Activated CD4-positive, alpha-beta memory T cell treated with anti-CD3 and anti-CD28 coated beads, Interleukin-2, amount 10 ng/mL, durations not matched to agents 7 days and 5 days (primary cell): ENCODE results near the gene SFTPA2. TPM values are rescaled to one million over a fixed set of nuclear protein-coding genes. Genes with fewer than 3 reads are reported as not detected.
"Not testable (repeated sequence)": the region's sequence is repeated elsewhere in the genome, so short reads cannot be mapped to it uniquely, and the experiment has no call there.

Experiments used
- CTCF ChIA-PET: fragments of 350-600 bp; sonication (Branson Sonifier 250); formaldehyde crosslinking; loops from one replicate; lab custom pipeline; 2021; ENCODE audit warnings: antibody characterized with exemption, inconsistent platforms; lab: Charles Lee
- POLR2A ChIA-PET: fragments of 350-600 bp; sonication (Branson Sonifier 250); formaldehyde crosslinking; loops from one replicate; lab custom pipeline; 2021; ENCODE audit warnings: antibody characterized with exemption; lab: Charles Lee
- DNase-seq: peaks from one replicate; pipeline ENCODE4 v3.0.0-alpha.2; 2020
- H3K27ac Mint-ChIP-seq: one replicate; pipeline ENCODE4 v1.8.0; 2021; ENCODE audit warnings: mild to moderate bottlenecking, mixed read lengths
- H3K27me3 Mint-ChIP-seq: one replicate; pipeline ENCODE4 v1.8.0; 2021; ENCODE audit warnings: mixed read lengths
- H3K36me3 Mint-ChIP-seq: one replicate; pipeline ENCODE4 v1.8.0; 2021; ENCODE audit warnings: low read depth, mixed read lengths
- H3K4me1 Mint-ChIP-seq: one replicate; pipeline ENCODE4 v1.8.0; 2021; ENCODE audit warnings: mixed read lengths
- H3K4me3 Mint-ChIP-seq: one replicate; pipeline ENCODE4 v1.8.0; 2021; ENCODE audit warnings: mild to moderate bottlenecking, mixed read lengths
- H3K9me3 Mint-ChIP-seq: one replicate; pipeline ENCODE4 v1.8.0; 2021; ENCODE audit warnings: mixed read lengths
- total RNA-seq, 2 experiments: library from RNA; stranded (reverse); gene quantifications; one replicate each; pipeline ENCODE4 v1.2.3, GENCODE V29; 2021

Gene SFTPA2
- total RNA-seq, 2 experiments from 2014 or later = not detected

GRCh38 chr10:79522464-79522863, 37.7 kb downstream of the SFTPA2 start:
- H3K4me3 Mint-ChIP-seq, H3K27ac Mint-ChIP-seq, H3K9me3 Mint-ChIP-seq, CTCF ChIA-PET, H3K27me3 Mint-ChIP-seq, DNase-seq, POLR2A ChIA-PET, H3K36me3 Mint-ChIP-seq: not testable (repeated sequence)
- peaks cover 16% of the 10 kb centered on the region for H3K4me1 Mint-ChIP-seq

GRCh38 chr10:79521751-79522150, 38.5 kb downstream of the SFTPA2 start:
- H3K36me3 Mint-ChIP-seq, DNase-seq, H3K4me3 Mint-ChIP-seq, CTCF ChIA-PET, POLR2A ChIA-PET, H3K27me3 Mint-ChIP-seq, H3K27ac Mint-ChIP-seq, H3K9me3 Mint-ChIP-seq: not testable (repeated sequence)
- peaks cover 16% of the 10 kb centered on the region for H3K4me1 Mint-ChIP-seq

DNA sequence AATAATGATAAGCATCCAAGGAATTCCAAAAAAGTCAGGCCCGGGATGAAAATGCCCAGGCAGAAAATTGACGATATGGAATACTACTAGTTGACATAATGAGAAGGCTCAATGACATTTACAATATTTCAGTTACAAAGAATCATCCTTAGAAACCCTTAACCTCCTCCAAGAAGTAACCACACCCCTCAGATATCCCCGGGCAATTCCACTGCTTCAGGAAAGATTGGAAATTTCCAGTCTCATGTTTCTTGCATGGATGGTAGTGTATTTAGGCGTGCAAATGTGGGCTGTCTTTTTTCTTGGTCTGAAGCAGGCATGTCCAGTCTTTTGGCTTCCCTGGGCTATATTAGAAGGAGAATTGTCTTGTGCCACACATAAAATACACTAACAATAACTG, 42.6 kb downstream of the SFTPA2 start:
- not testable (repeated sequence) for H3K9me3 Mint-ChIP-seq

GRCh38 chr10:79516532-79517205, 43.5 kb downstream of the SFTPA2 start:
- H3K36me3 Mint-ChIP-seq, H3K9me3 Mint-ChIP-seq, CTCF ChIA-PET, POLR2A ChIA-PET, DNase-seq, H3K4me3 Mint-ChIP-seq, H3K4me1 Mint-ChIP-seq, H3K27ac Mint-ChIP-seq: not testable (repeated sequence)
- H3K27me3 Mint-ChIP-seq = peaks cover 18% of the 10 kb centered on the region

More for the DNA sequence above, 42.6 kb downstream of the SFTPA2 start:
- DNase-seq, H3K4me3 Mint-ChIP-seq, CTCF ChIA-PET, H3K36me3 Mint-ChIP-seq, H3K27ac Mint-ChIP-seq, POLR2A ChIA-PET: not testable (repeated sequence)
- Mint-ChIP-seq H3K27me3 (peaks cover 16% of the 10 kb centered on the region), H3K4me1 (peaks cover 11% of the 10 kb centered on the region)

- H3K27ac Mint-ChIP-seq, H3K9me3 Mint-ChIP-seq, H3K4me1 Mint-ChIP-seq, H3K4me3 Mint-ChIP-seq, CTCF ChIA-PET, DNase-seq, H3K36me3 Mint-ChIP-seq, POLR2A ChIA-PET: not testable (repeated sequence)
- H3K27me3 Mint-ChIP-seq = peaks cover 28% of the 10 kb centered on the region
Observed at GRCh38 chr10:79511891-79512583, 48.2 kb downstream of the SFTPA2 start, which contains the start of gene EIF5AL1. Gene EIF5AL1 (plus strand): TSS chr10:79512533. CDS start chr10:79512650, 117 bp downstream.

- H3K36me3 Mint-ChIP-seq, H3K27ac Mint-ChIP-seq, H3K4me3 Mint-ChIP-seq, CTCF ChIA-PET, H3K9me3 Mint-ChIP-seq, DNase-seq, POLR2A ChIA-PET: not testable (repeated sequence)
- peaks cover 25% of the 10 kb centered on the region for H3K27me3 Mint-ChIP-seq
- peaks cover 16% of the 10 kb centered on the region for H3K4me1 Mint-ChIP-seq
Observed at GRCh38 chr10:79509934-79510508, 50.2 kb downstream of the SFTPA2 start.

- Mint-ChIP-seq H3K27me3 (peaks cover 24% of the 10 kb centered on the region), H3K4me1 (peaks cover 16% of the 10 kb centered on the region)
- H3K4me3 Mint-ChIP-seq, H3K36me3 Mint-ChIP-seq, H3K27ac Mint-ChIP-seq, DNase-seq, H3K9me3 Mint-ChIP-seq, CTCF ChIA-PET, POLR2A ChIA-PET: not testable (repeated sequence)
Observed at GRCh38 chr10:79509306-79509933, 50.8 kb downstream of the SFTPA2 start.

DNA sequence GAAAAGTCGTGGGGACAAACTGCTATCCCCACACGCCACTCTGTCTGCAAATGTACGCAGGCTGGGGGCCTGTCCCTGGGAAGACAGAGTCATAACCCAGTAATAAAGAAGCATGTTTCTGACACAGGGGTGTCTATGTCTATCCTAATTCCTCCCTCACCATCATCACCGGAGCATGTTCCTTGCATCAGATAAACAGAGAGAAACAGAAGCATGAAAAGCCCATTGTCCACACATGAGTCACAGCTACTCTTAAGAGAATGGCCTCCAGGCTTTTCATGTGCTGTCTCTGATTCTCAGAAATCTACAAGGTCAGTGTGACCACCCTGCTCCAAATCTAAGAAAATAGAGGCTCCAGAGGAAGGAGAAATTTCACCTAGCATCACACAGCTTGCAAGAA, 52.0 kb downstream of the SFTPA2 start:
- POLR2A ChIA-PET, DNase-seq, H3K27ac Mint-ChIP-seq, CTCF ChIA-PET, H3K4me3 Mint-ChIP-seq, H3K36me3 Mint-ChIP-seq, H3K9me3 Mint-ChIP-seq: not testable (repeated sequence)
- Mint-ChIP-seq H3K27me3 (peaks cover 25% of the 10 kb centered on the region), H3K4me1 (peaks cover 19% of the 10 kb centered on the region)

DNA sequence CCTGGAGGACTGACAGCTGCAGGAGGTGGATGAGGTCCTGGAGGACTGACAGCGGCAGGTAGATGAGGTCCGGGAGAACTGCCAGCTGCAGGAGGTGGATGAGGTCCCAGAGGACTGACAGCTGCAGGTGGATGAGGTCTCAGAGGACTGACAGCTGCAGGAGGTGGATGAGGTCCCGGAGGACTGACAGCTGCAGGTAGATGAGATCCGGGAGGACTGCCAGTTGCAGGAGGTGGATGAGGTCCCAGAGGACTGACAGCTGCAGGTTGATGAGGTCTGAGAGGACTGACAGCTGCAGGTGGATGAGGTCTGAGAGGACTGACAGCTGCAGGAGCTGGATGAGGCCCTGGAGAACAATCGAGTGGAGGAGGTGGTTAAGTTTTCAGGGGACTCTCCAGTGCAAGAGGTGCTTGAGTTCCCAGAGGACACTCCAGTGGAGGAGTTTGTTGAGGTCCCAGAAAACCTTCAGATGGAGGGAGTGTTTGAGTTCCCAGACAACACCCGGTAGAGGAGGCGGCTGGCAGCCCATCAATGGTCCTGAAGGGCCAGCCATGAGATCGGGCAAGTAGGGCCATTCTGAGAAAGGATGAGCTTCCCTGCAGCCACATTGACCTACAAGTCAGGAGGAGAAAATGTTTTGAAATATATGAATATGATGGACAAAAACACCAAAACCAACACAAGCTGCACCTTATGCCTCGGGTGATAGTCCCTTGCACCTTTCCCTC, 52.6 kb downstream of the SFTPA2 start:
- Mint-ChIP-seq H3K4me3 (no peak overlapping the region), H3K36me3 (no peaks in the 10 kb centered on the region), H3K9me3 (no peaks in the 10 kb centered on the region), H3K27me3 (peaks cover 31% of the 10 kb centered on the region), H3K4me1 (peaks cover 21% of the 10 kb centered on the region), H3K27ac (no peak overlapping the region)
- DNase-seq = no peak
- CTCF ChIA-PET = interaction anchor here (0.6 to 1.4 kb wide), 2 partner anchors 20 to 877 kb away, joined by 5 read pairs; no protein-coding TSS in a partner anchor
- POLR2A ChIA-PET = no interaction called here

Other genes with a start within 250 kb of the SFTPA2 start
- gene PPIF, start 212.9 kb downstream of the SFTPA2 start, total RNA-seq = 10 to 100 TPM; 80.7 to 88.4 TPM
- gene ZCCHC24, start 114.8 kb downstream of the SFTPA2 start, total RNA-seq = 1 to 10 TPM; 1.5 TPM
- 1 to 10 TPM; 1.2 to 1.7 TPM for gene EIF5AL1, start 47.9 kb downstream of the SFTPA2 start, total RNA-seq
- gene SFTPA1, start 50.5 kb upstream of the SFTPA2 start, total RNA-seq = not detected
- 1 to 10 TPM; 1.6 to 1.7 TPM for gene NUTM2B, start 142.8 kb upstream of the SFTPA2 start, total RNA-seq